Osteocyte (in vitro differentiated cells): ENCODE data around the gene ULK1. TPM values are rescaled to one million over a fixed set of nuclear protein-coding genes. Genes with fewer than 3 reads are reported as not detected.
A peak's percentile ranks its signal among the peaks of the same experiment; 100 is the strongest.

Source experiments
- DNase-seq: peaks from one replicate; pipeline ENCODE4 v3.0.0; 2021; ENCODE audit warnings: mixed read lengths; ENCODE audit not compliant: unreplicated experiment; ENCODE audit errors: extremely low spot score
- H3K27ac Mint-ChIP-seq: one replicate; pipeline ENCODE4 v1.8.0; 2021; ENCODE audit warnings: mild to moderate bottlenecking, mixed read lengths; ENCODE audit not compliant: unreplicated experiment
- H3K27me3 Mint-ChIP-seq: one replicate; pipeline ENCODE4 v1.8.0; 2021; ENCODE audit warnings: mixed read lengths; ENCODE audit not compliant: unreplicated experiment
- H3K36me3 Mint-ChIP-seq: one replicate; pipeline ENCODE4 v1.8.0; 2021; ENCODE audit warnings: mixed read lengths; ENCODE audit not compliant: unreplicated experiment
- H3K4me1 Mint-ChIP-seq: one replicate; pipeline ENCODE4 v1.8.0; 2021; ENCODE audit warnings: mixed read lengths; ENCODE audit not compliant: unreplicated experiment
- H3K4me3 Mint-ChIP-seq: one replicate; pipeline ENCODE4 v1.8.0; 2021; ENCODE audit warnings: mild to moderate bottlenecking, moderate library complexity, mixed read lengths; ENCODE audit not compliant: unreplicated experiment
- H3K9me3 Mint-ChIP-seq: one replicate; pipeline ENCODE4 v1.8.0; 2021; ENCODE audit warnings: mixed read lengths; ENCODE audit not compliant: unreplicated experiment
- CTCF ChIP-seq: fragments of 200-600 bp; sonication (generic); IDR thresholded peaks from 2 replicates; pipeline ENCODE4 v1.5.0; 2021; ENCODE audit warnings: antibody characterized with exemption, mild to moderate bottlenecking, moderate library complexity
- total RNA-seq: library from RNA; stranded (reverse); gene quantifications from 2 replicates; pipeline ENCODE4 v1.2.1, GENCODE V29; 2021

ULK1 gene
- total RNA-seq, 1 donor from 2014 or later, result 69.6 TPM

- no peak for TF ChIP-seq CTCF
- Mint-ChIP-seq H3K4me1 (peaks cover 23% of the 10 kb centered on the region), H3K9me3 (no peaks in the 10 kb centered on the region), H3K27me3 (no peaks in the 10 kb centered on the region), H3K27ac (no peak overlapping the region), H3K36me3 (peaks cover 2% of the 10 kb centered on the region), H3K4me3 (no peak overlapping the region)
- no peak for DNase-seq
Observed at GRCh38 chr12:131900397-131900796, 6.0 kb downstream of the ULK1 start.

GRCh38 chr12:131901431-131902331 is 7.3 kb downstream of the ULK1 start:
- Mint-ChIP-seq H3K4me1 (peaks cover 17% of the 10 kb centered on the region), H3K9me3 (no peaks in the 10 kb centered on the region), H3K36me3 (peaks cover 2% of the 10 kb centered on the region), H3K4me3 (no peak overlapping the region), H3K27ac (peak overlapping the region; percentile 59), H3K27me3 (no peaks in the 10 kb centered on the region)
- no peak for TF ChIP-seq CTCF
- DNase-seq, result no peak

GRCh38 chr12:131902332-131903241 is 8.2 kb downstream of the ULK1 start:
- no peak for DNase-seq
- H3K4me3 Mint-ChIP-seq, result no peak overlapping the region
- peaks cover 2% of the 10 kb centered on the region for H3K36me3 Mint-ChIP-seq
- no peak for TF ChIP-seq CTCF
- H3K27ac Mint-ChIP-seq, result peak overlapping the region; percentile 59
- H3K4me1 Mint-ChIP-seq, result peaks cover 14% of the 10 kb centered on the region
- H3K9me3 Mint-ChIP-seq, result no peaks in the 10 kb centered on the region
- no peaks in the 10 kb centered on the region for H3K27me3 Mint-ChIP-seq

- Mint-ChIP-seq H3K27me3 (no peaks in the 10 kb centered on the region), H3K27ac (no peak overlapping the region), H3K36me3 (peaks cover 2% of the 10 kb centered on the region), H3K9me3 (no peaks in the 10 kb centered on the region), H3K4me3 (no peak overlapping the region), H3K4me1 (peaks cover 9% of the 10 kb centered on the region)
- no peak for TF ChIP-seq CTCF
- DNase-seq, result no peak
Observed at GRCh38 chr12:131903270-131904255, 9.1 kb downstream of the ULK1 start.
